GM12878 (cell line): ENCODE data around the gene MAP3K5. TPM values are rescaled to one million over a fixed set of nuclear protein-coding genes. Genes with fewer than 3 reads are reported as not detected.

ENCODE experiments used
- ATAC-seq: fragments of 200-7000 bp; cut with Tn5 transposase; 3 replicates; pipeline ENCODE4 v1.9.1; 2020; ENCODE audit warnings: mild to moderate bottlenecking, moderate library complexity
- BruUV-seq: library from RNA; stranded (reverse); fragments of 400-500 nt; replicated peaks from 2 replicates; lab custom pipeline; 2021; lab: Mats Ljungman, UMichigan
- CTCF ChIA-PET: fragments of 300-600 bp; sonication (Branson Sonifier 250); formaldehyde crosslinking; extraction: SDS; loops from one replicate; lab custom pipeline; 2021; ENCODE audit warnings: inconsistent platforms; lab: Yijun Ruan, JAX
- POLR2A ChIA-PET: fragments of 350-600 bp; formaldehyde crosslinking; extraction: SDS; loops from one replicate; lab custom pipeline; 2021; ENCODE audit warnings: inconsistent platforms; lab: Charles Lee
- RAD21 ChIA-PET: fragments of 300-600 bp; sonication (Branson Sonifier 250); formaldehyde crosslinking; loops from one replicate; lab custom pipeline; 2023; ENCODE audit warnings: antibody characterized with exemption; ENCODE audit not compliant: unreplicated experiment; lab: Charles Lee
- SMC1A ChIA-PET: fragments of 300-600 bp; sonication (Branson Sonifier 250); formaldehyde crosslinking; loops from one replicate; lab custom pipeline; 2023; ENCODE audit not compliant: unreplicated experiment, uncharacterized antibody; lab: Charles Lee
- DNase-seq: peaks from one replicate; pipeline ENCODE4 v3.0.0-alpha.2; 2011; ENCODE audit warnings: low read depth, low spot score
- FAIRE-seq: peaks from 3 replicates; lab custom pipeline; 2011; peaks lifted over from hg19 to GRCh38; lab: Jason Lieb, UNC
- H2AFZ ChIP-seq: 2 replicates; pipeline ENCODE4 v1.6.0; 2011; ENCODE audit warnings: low read depth, low read length, control low read depth; ENCODE audit not compliant: control insufficient read depth
- H3K27ac ChIP-seq: 2 replicates; pipeline ENCODE4 v1.5.1; 2011; ENCODE audit warnings: control low read depth; ENCODE audit not compliant: control insufficient read depth, insufficient read depth
- H3K27me3 ChIP-seq, 2 experiments: replicated peaks in 1 of 2; 2 replicates each; pipeline versions ENCODE4 v1.6.0 to v1.6.1; 2011; ENCODE audit warnings: low read length in 1 of 2; ENCODE audit not compliant: control insufficient read depth in 2 of 2, insufficient read depth in 2 of 2
- H3K36me3 ChIP-seq, 2 experiments: 2 replicates each; pipeline ENCODE4 v1.5.1; 2011; ENCODE audit warnings: low read length in 1 of 2; ENCODE audit not compliant: control insufficient read depth in 2 of 2, insufficient read depth in 2 of 2
- H3K4me1 ChIP-seq: 2 replicates; pipeline ENCODE4 v1.6.1; 2011; ENCODE audit warnings: mild to moderate bottlenecking, low read length, moderate library complexity, mixed read lengths; ENCODE audit not compliant: control insufficient read depth, insufficient read depth
- H3K4me2 ChIP-seq: 2 replicates; pipeline ENCODE4 v1.6.0; 2011; ENCODE audit warnings: control low read depth; ENCODE audit not compliant: control insufficient read depth, insufficient read depth
- H3K4me3 ChIP-seq: fragments of 200-600 bp; sonication (generic); 2 replicates; pipeline ENCODE4 v1.5.1; 2016
- H3K79me2 ChIP-seq: 2 replicates; pipeline ENCODE4 v1.6.0; 2011; ENCODE audit warnings: low read length; ENCODE audit not compliant: control insufficient read depth, insufficient read depth
- H3K9ac ChIP-seq: 2 replicates; pipeline ENCODE4 v1.8.0; 2011; ENCODE audit warnings: low read length, control low read depth, mixed read lengths; ENCODE audit not compliant: control insufficient read depth, insufficient read depth
- H3K9me3 ChIP-seq: replicated peaks from 3 replicates; pipeline ENCODE4 v1.5.1; 2011; ENCODE audit warnings: mild to moderate bottlenecking, low read length; ENCODE audit not compliant: control insufficient read depth, insufficient read depth
- H4K20me1 ChIP-seq: 2 replicates; pipeline ENCODE4 v1.6.0; 2011; ENCODE audit not compliant: control insufficient read depth, insufficient read depth
- ASH2L ChIP-seq: fragments of 300-600, 200-600 bp; sonication (generic); IDR thresholded peaks from 2 replicates; pipeline ENCODE4 v1.6.1; 2017; ENCODE audit warnings: low read depth, mild to moderate bottlenecking, borderline replicate concordance
- BACH1 ChIP-seq: fragments of 450-650 bp; IDR thresholded peaks from 2 replicates; pipeline ENCODE4 v1.6.1; 2017; ENCODE audit warnings: mild to moderate bottlenecking, borderline replicate concordance
- CBX5 ChIP-seq: sonication (generic); IDR thresholded peaks from 2 replicates; pipeline ENCODE4 v1.6.1; 2016; ENCODE audit warnings: low read depth, moderate library complexity, mild to moderate bottlenecking, inconsistent platforms
- EGR1 ChIP-seq, 2 experiments: IDR thresholded peaks; 1 replicate in 1 of 2; 2 replicates in 1 of 2; pipeline ENCODE4 v1.6.1; 2011 to 2012; ENCODE audit warnings: low read depth in 2 of 2, low read length in 2 of 2, borderline replicate concordance in 1 of 2, mild to moderate bottlenecking in 1 of 2, moderate library complexity in 1 of 2
- ETV6 ChIP-seq, 2 experiments: fragments of 450-650 bp in 1 of 2; IDR thresholded peaks in 1 of 2; conservative IDR thresholded peaks in 1 of 2; 2 replicates each; pipeline ENCODE4 v1.6.1; 2014; ENCODE audit warnings: antibody characterized with exemption in 1 of 2, borderline replicate concordance in 1 of 2, low read depth in 1 of 2, mild to moderate bottlenecking in 1 of 2, moderate library complexity in 1 of 2
- HSF1 ChIP-seq: fragments of 150-350 bp; IDR thresholded peaks from 2 replicates; pipeline ENCODE4 v1.6.1; 2014; ENCODE audit warnings: mild to moderate bottlenecking, low read depth, low read length
- IRF4 ChIP-seq: IDR thresholded peaks from 2 replicates; pipeline ENCODE4 v1.6.1; 2011; ENCODE audit warnings: low read depth, low read length
- POLR2AphosphoS2 ChIP-seq: IDR thresholded peaks from 2 replicates; pipeline ENCODE4 v1.6.1; 2011; ENCODE audit warnings: low read depth, mild to moderate bottlenecking, low read length, improper control_type of control experiment, moderate library complexity
- RFX5 ChIP-seq: IDR thresholded peaks from 2 replicates; pipeline ENCODE4 v1.6.1; 2011; ENCODE audit warnings: low read depth, low read length, improper control_type of control experiment
- SREBF2 ChIP-seq: IDR thresholded peaks from 2 replicates; pipeline ENCODE4 v1.6.1; 2012; ENCODE audit warnings: mild to moderate bottlenecking, low read length
- ZBTB40 ChIP-seq: fragments of 450-650 bp; IDR thresholded peaks from 2 replicates; pipeline ENCODE4 v1.6.1; 2016; ENCODE audit warnings: mild to moderate bottlenecking, moderate library complexity, borderline replicate concordance
- ZNF622 ChIP-seq: fragments of 450-650 bp; IDR thresholded peaks from 2 replicates; pipeline ENCODE4 v1.6.1; 2017; ENCODE audit warnings: mild to moderate bottlenecking, inconsistent platforms
- WGBS: methylation state at CpG from one replicate; pipeline ENCODE4 v1.1.6; 2016; ENCODE audit warnings: low lambda C conversion rate; ENCODE audit not compliant: insufficient replicate concordance, insufficient coverage; ENCODE audit errors: missing lambda C conversion rate; 5-methylcytosine and 5-hydroxymethylcytosine counted together
- in situ Hi-C: fragments of 300-500 bp; cut with MboI; formaldehyde crosslinking; loops from 9 replicates; pipeline ENCODE4 v1.14.3; 2018; ENCODE audit warnings: mixed read lengths
- intact Hi-C: fragments of 100-400 bp; cut with micrococcal nuclease; formaldehyde crosslinking; loops from one replicate; pipeline ENCODE4 v1.14.2; 2022; ENCODE audit not compliant: unreplicated experiment
- polyA plus RNA-seq, 11 experiments: library from polyadenylated mRNA; depleted of rRNA in 4 of 11; unstranded in 6 of 11; stranded (reverse) in 5 of 11; fragments of >200 nt; fragmentation: Nextera tagmentation in 4 of 11; fragmentation: Illumina TruSeq in 1 of 11; extraction: Ambion mirVana in 4 of 11; extraction: Trizol in 1 of 11; gene quantifications; 1 replicate in 1 of 11; 2 replicates in 10 of 11; pipeline versions ENCODE4 v1.2.1 to v1.2.3, GENCODE V29; 2011 to 2016; ENCODE audit warnings: inconsistent platforms in 2 of 11, missing spikeins in 2 of 11, low read depth in 1 of 11
- total RNA-seq, 4 experiments: library from RNA; depleted of rRNA in 3 of 4; stranded (reverse); fragments of >200 nt in 3 of 4; fragmentation: Illumina TruSeq in 1 of 4; extraction: Trizol in 1 of 4; gene quantifications; 2 replicates each; pipeline versions ENCODE4 v1.2.1 to v1.2.3, GENCODE V29; 2013 to 2021
- TF ChIP-seq, protein P1 (sequence below): fragments of 450-650 bp; IDR thresholded peaks from 2 replicates; pipeline ENCODE4 v1.6.1; 2017; ENCODE audit warnings: mild to moderate bottlenecking, low read depth, inconsistent platforms; ENCODE audit not compliant: poor library complexity, severe bottlenecking

The MAP3K5 gene
- total and polyA plus RNA-seq, 10 of the 15 experiments (the other 5 are each of a cell fraction or from before 2014, with no cell fraction given) = 5.4 to 34.3 (median 26.4) TPM

DNA sequence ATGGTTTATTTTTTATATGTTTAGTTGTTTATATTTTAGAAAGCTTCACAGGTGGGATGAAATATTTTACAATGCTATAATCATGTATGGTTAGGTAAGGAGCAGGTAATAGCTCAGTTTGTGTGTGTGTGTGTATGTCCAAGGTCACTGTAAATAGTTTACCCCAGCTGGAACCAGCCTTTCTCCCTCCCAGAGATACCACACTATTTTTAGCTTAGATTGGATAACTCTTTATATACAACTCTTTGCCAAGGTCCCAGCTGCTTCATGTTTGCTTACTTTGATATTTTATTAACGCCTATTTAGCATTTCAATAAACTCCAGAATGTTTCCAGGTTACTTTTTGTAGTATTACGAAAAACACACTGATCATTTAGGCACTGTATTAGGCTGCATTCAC, 28.3 kb upstream of the MAP3K5 start:
- DNase-seq (no peak), FAIRE-seq (no peak), ATAC-seq (no peak)
- no peak overlapping the region for H3K4me2 ChIP-seq
- H3K4me3 ChIP-seq = no peak overlapping the region
- ChIA-PET CTCF (interaction anchor here (1.4 kb wide), 1 partner anchor 176 kb away, joined by 9 read pairs; no protein-coding TSS in a partner anchor), RAD21 (no interaction called here), POLR2A (no interaction called here), SMC1A (interaction anchor here (0.7 kb wide), 1 partner anchor 27 kb away, joined by 3 read pairs; no protein-coding TSS in a partner anchor)
- H2AFZ ChIP-seq = no peak overlapping the region
- H3K27ac ChIP-seq = no peak overlapping the region
- peaks cover 5% of the 10 kb centered on the region for H3K79me2 ChIP-seq
- no peaks in the 10 kb centered on the region for H4K20me1 ChIP-seq
- no peaks in the 10 kb centered on the region for H3K36me3 ChIP-seq
- in situ Hi-C loops (no loop called here), intact Hi-C loops (no loop called here)
- no TSS peak for BruUV-seq
- H3K9me3 ChIP-seq = no peaks in the 10 kb centered on the region
- no peaks in the 10 kb centered on the region for H3K4me1 ChIP-seq
- H3K27me3 ChIP-seq = no peaks in the 10 kb centered on the region
- WGBS = 63% methylated on average over 2 of the region's 2 CpGs
- no peak overlapping the region for H3K9ac ChIP-seq
- TF ChIP-seq ZNF622 (no peak), ZBTB40 (no peak), ASH2L (no peak), IRF4 (no peak), RFX5 (no peak), BACH1 (no peak), ETV6 (conservative IDR thresholded peaks at IDR 0.05 in 1 of 2, IDR thresholded peaks at IDR 0.05 in 1 of 2; ENCODE audit: borderline replicate concordance in 1 of 2, low read depth in 1 of 2) (no peak), SREBF2 (no peak), HSF1 (no peak), POLR2AphosphoS2 (no peak), EGR1 (IDR thresholded peaks at IDR 0.05; ENCODE audit: borderline replicate concordance in 1 of 2, low read depth in 2 of 2, low read length in 2 of 2) (no peak), CBX5 (no peak)
- TF ChIP-seq, protein P1, sequence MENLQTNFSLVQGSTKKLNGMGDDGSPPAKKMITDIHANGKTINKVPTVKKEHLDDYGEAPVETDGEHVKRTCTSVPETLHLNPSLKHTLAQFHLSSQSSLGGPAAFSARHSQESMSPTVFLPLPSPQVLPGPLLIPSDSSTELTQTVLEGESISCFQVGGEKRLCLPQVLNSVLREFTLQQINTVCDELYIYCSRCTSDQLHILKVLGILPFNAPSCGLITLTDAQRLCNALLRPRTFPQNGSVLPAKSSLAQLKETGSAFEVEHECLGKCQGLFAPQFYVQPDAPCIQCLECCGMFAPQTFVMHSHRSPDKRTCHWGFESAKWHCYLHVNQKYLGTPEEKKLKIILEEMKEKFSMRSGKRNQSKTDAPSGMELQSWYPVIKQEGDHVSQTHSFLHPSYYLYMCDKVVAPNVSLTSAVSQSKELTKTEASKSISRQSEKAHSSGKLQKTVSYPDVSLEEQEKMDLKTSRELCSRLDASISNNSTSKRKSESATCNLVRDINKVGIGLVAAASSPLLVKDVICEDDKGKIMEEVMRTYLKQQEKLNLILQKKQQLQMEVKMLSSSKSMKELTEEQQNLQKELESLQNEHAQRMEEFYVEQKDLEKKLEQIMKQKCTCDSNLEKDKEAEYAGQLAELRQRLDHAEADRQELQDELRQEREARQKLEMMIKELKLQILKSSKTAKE = no peak
